HG03025 (cell line): ENCODE results near the gene RSPH9.

Source experiments
- ATAC-seq: cut with Tn5 transposase; IDR thresholded peaks from one replicate; pipeline ENCODE4 v1.9.1; 2021; ENCODE audit warnings: mild to moderate bottlenecking, moderate library complexity; ENCODE audit not compliant: unreplicated experiment, low FRiP score

The RSPH9 gene

DNA sequence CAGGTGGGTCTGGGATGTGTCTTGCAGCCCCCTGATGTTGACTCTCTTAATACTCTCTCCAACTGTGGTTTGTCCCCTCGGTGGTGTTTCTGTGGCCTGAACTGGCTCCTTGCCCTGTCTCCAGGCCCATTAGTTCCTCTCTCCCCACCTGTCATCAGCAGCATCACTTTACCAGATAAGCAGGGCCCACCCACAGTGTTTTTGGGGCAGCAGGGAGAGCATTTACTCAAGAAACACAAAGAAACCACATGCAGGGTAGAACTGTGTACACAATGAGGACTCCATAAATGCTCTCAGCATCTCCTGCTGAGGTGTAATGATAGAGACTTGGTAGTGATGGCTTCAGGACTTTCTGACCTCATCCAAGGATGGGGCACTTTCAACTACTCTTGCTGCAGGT is 62.9 kb downstream of the RSPH9 start:
- ATAC-seq = no peak

DNA sequence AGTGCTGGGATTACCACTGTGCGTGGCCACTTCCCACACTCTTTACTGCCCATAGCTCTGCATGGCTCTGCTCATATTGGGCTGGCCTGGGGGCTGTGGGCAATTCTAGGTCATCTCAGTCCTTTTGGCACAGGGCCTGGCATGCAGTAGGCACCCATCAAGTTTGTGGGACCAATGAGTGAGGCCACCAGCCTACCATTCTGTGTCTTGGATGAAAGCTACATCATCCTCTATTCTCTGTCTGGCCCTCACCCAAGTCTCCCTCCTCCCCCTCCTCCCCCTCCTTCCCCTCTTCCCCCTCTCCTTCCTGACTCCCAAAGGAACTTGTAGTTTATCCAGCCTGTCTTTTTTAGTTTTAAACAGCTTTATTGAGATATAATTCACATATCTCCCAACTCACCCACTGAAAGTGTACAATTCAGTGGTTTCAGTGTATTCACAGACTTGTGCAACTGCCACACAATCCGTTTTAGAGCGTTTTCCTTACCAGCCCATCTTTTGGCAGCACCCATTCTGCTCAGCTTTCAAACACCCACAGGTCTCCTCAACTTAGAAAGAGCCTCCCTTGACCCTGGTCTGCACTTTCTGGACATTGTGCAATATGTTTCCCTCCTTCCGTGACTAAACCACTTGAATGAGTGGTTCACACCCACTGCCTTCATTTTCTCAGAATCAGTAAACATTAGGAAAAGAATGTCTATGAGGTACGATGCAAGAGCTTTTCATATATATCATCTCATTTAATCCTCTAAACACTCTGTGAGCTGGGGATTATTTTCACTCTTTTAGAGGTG is 64.2 kb downstream of the RSPH9 start:
- no peak for ATAC-seq

DNA sequence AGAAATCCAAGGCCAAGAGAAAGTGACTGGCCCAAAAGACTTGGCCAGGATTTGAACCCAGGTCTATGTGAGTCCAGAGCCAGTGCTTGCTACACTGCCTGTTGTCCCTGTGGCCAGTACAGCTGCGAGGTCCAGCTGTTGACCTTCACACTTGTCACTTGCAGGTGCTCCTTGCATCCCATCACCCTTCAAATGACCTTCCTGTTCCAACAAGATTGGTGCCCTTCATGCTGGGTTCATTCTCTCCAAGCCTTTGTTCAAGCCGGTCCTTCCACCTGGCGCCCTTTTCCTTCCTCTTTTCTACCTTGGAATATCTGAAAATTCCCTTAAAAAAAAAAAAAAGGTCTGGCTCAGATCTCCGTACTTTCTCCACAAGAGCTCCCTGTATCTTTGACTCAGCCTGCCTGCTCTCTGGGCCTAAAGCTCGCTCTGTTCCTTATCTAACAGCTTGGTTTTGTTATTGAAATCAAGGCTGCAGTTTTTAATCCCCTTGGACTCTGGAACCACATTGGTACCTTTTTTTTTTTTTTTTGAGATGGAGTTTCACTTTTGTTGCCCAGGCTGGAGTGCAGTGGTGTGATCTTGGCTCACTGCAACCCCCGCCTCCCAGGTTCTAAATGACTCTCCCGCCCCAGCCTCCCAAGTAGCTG is 64.9 kb downstream of the RSPH9 start:
- no peak for ATAC-seq

DNA sequence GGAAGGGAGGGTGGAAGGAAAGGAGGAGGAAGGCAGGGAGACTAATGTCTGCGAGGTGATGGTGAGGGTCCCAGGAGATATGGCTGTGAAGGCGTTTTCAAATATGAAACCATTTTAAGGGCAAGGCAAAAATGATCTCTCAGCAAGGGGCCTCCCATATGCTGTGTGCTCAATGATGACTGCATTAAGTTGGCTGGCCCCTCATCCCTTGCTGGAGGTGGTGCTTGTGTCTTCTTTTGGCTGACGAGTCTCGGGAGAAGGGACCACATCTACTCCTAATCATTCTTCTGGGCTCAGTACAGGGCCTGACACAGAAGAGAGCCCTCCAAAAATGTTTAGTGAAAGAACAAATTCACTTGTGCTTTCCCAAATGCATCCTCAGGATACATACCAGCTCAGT is 65.7 kb downstream of the RSPH9 start:
- ATAC-seq = no peak

DNA sequence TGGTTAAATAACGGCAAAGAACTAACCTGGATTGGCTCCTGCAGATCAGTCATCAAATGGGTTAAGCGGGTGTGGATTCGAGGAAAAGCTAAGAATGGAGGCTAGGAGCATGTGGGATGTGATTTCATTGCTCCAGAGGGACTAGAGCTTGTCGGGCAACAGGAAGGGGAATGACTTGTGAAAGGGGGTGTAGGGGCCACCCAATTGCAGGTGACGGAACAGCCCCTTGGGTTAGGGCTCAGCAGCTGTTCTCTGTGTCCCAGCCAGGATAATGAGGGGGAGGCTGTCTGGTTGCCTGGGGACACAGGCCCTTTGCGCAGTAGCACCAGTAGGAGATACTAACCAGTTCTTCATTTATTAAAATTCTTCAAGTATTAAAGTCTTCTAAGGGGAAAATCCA is 67.7 kb downstream of the RSPH9 start:
- ATAC-seq = no peak

DNA sequence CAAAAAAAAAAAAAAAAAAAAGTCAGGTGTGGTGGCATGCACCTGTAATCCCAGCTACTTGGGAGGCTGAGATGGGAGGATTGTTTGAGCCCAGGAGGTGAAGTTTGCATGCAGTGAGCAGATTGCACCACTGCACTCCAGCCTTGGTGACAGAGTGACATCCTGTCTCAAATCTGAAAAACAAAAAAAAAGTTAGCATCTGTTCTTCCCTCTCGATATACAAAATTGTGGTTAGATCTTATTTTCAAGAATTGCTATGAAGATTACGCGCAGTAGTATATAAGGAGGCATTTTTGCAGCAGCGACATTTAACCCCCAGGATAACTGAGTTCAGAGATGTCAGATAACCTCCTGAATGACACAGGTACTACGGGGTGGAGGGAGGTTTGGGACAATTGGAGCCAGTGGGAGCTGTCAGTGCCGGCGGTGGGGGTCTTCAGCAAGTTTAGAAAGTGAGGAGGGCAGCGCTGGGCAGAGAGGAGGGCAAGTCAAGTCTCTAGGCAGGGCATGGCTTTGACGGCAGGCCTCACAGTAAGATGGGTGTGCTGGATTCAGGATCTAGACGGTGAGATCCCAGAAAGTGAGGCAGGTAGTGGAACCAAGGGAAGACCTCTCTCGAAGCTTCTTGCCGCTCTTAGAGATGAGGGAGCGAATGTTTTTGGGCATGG is 68.9 kb downstream of the RSPH9 start:
- no peak for ATAC-seq

DNA sequence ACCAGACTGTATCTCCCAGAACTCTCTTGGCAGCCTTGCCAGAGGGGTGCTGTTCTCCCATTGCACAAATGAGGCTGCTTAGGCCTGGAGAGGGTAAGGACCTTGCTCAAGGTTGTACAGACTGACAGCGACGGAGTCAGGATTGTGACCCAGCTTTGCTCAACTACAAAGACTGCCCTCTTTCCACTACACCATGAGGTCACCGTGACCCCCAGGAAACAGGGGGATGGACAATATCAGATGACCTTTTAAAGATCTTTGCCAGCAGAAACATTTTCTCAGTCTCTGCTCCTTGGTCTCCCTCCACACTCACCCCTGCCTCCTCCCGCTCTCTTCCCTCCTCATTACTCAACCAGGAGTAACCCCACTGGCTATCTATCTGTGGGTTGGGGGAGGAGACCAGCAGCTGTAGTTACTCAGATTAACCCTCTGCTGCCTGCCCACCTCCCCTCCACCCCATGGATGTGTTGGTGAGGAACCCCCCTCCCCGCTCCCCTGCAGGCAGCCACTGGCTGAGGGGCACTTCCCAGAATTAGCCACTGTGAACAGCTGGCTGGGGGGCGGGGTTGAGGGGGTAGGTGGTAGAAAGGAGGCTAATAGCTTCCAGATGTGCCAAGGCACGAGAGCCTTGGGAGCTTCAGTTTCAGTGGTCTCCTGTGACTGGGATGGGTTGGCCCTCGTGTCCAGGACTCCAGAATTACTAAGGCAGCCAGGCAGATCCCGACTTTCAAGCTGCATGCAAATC is 69.6 kb downstream of the RSPH9 start:
- ATAC-seq = peak; percentile 8

DNA sequence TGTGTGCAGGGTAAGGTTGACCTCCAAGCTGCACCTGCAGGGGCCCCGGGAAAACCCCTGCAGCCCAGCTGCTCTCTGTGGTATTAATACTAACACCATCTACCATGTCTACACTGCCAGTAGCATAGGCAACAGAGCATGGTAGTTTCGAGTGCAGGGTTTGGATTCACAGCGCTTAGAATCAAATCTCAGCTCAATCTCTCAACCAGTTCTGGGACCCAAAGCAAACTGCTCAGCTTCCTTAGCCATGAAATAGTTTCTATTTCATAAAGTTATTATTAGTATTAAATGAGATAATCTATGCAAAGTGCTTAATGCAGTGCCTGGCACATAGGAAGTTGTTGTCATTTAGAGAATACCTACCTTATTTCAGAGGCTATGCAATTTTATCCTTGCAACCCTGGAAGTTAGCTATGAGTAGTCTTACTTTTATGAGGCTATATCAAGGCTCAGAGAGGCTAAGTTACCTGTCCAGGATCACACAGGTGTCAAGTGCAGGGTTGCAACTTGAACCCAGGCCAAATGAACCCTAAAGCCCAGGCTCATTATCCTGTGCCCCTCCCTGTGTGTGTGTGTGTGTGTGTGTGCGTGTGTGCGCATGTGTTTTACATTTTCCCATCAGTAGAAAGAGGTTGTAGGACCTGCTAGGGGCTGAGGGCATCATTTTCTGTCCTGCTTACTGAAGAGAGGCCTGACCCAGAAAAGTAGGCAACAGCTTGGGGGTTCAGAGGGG is 70.4 kb downstream of the RSPH9 start:
- ATAC-seq = peak; percentile 89

DNA sequence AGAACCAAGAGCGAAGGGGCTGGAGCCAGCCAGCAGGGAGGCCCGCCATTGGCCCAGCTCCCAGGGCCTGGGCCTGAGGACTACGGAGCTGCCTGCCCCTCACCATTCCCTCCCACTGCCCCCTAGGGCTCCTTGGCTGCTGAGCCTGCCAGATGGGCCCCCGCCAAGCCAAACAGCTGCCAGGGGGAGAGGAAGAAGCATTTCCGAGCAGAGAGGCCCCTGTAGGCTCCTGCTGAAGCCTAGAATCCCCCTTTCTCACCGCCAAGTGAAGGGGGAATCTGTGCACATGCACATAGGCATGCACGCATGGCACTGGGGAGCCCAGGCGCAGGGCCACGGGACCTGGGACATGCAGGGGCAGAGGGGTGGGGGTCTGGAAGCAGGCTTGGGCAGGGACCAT is 71.3 kb downstream of the RSPH9 start:
- no peak for ATAC-seq

DNA sequence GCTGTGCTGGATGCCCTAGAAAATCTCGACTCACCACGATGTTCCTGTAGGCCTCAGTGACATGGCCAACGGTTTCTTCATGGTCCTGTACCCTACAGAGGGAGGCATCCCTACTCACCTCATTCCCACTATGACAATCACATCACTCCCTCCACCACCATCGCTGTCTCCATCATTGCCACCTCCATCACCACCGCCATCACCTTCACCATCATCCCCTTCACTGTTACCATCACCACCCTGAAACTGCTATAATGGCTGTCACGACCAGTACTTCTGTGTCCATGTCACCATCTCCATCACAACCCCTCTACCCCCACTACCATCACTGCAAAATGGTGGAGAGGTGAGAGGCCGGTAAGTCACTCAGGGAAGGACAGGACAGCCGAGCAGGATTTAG is 72.6 kb downstream of the RSPH9 start:
- ATAC-seq = no peak

DNA sequence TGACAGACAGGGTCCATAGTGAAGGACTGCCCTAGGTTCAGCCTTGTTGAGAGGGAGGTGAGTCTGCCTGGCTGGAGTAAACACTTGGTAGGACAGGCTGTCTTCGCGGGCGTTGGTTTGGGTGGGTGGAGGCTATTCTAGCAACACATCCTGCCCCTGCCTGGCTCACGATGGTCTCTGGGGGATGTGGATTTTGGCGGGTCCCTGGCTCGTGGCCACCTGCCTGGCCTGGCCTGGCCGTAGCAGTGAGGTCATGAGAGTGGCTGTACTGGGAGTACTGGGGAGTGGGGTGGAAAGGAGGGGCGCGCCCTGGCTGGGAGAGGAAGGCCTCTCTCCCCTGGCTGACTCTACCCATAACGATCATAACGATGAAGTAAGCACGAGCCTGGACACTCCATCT is 73.0 kb downstream of the RSPH9 start:
- ATAC-seq = no peak

DNA sequence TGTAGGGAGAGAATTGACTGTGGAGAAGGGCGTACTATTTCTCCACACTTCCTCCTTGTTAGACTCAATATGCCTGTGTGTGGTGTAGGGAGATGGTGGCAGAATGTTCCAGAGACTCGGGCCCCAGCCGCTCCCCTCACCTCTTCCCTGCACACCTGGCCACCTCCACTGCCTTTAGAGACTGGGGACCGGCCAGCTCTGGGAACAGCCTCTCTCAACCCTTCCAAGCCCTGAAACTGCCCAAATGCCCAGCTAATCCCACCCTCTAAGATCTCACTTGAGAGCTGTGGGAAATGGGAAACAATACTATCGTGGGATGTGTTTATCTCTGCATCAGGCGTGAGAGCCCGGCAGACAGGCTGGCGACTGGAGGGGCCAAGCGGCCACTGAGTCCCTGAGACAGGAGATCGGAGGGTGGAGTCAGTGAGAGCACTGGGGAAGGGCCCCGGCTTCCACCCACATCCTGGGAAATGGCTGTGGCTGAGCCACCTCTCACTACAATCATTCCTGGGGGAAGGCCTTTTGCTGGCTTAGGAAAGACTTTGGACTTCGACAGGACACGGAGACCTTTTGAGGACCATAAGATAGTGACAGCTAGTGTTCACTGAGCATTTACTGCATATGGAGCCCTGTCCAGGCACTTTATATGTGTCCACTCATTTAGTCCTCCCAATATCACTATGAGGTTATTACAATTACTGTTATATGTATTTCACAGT is 73.7 kb downstream of the RSPH9 start:
- no peak for ATAC-seq

DNA sequence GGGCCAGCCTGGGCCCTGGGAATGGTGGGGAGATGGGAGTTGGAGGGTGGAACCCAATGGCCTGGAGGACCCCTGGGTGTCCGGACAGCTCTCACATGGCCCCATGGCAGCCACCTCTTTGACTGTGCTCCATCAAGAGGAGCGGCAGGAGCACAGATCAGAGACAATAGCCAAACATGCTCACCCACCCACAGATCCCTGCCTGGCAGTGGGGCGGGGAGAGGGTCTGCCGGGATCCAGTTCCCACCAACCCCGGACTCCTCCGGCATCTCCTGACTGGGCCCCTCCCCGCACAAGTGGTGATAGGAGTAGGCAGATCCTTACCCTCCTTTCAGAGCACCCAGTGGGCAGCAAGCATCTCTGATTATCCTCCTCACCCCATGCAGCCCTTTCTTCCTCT is 74.7 kb downstream of the RSPH9 start:
- no peak for ATAC-seq

DNA sequence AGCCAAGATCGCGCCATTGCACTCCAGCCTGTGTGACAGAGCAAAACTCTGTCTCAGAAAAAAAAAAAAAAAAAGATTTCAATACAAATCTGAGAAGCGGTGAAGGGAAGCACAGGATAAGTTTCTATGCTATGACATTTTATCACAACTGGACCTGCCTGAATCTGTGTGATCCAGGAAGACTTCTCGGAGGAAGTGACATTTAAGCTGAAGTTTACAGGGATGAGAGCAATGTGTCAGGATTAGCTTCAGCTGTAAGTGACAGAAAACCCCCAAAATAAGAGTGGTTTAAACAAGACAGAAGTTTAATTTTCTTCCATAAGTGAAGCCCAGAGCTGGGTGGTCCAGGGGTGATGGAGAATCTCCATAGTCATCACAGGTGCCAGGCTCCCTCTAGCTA is 76.2 kb downstream of the RSPH9 start:
- no peak for ATAC-seq
